ENCODE results near the gene OTOGL.

Gene OTOGL

GRCh38 chr12:80293347-80293746, 194.0 kb downstream of the OTOGL start:
- TF ChIP-seq FOXP2 (optimal IDR thresholded peaks at IDR 0.05; ENCODE audit: borderline replicate concordance, extremely low read depth, extremely low read length, insufficient read depth) (no peak), POLR2AphosphoS5 (IDR thresholded peaks at IDR 0.05; ENCODE audit: low read depth, low read length) (no peak)
- TF ChIP-seq, protein P1, sequence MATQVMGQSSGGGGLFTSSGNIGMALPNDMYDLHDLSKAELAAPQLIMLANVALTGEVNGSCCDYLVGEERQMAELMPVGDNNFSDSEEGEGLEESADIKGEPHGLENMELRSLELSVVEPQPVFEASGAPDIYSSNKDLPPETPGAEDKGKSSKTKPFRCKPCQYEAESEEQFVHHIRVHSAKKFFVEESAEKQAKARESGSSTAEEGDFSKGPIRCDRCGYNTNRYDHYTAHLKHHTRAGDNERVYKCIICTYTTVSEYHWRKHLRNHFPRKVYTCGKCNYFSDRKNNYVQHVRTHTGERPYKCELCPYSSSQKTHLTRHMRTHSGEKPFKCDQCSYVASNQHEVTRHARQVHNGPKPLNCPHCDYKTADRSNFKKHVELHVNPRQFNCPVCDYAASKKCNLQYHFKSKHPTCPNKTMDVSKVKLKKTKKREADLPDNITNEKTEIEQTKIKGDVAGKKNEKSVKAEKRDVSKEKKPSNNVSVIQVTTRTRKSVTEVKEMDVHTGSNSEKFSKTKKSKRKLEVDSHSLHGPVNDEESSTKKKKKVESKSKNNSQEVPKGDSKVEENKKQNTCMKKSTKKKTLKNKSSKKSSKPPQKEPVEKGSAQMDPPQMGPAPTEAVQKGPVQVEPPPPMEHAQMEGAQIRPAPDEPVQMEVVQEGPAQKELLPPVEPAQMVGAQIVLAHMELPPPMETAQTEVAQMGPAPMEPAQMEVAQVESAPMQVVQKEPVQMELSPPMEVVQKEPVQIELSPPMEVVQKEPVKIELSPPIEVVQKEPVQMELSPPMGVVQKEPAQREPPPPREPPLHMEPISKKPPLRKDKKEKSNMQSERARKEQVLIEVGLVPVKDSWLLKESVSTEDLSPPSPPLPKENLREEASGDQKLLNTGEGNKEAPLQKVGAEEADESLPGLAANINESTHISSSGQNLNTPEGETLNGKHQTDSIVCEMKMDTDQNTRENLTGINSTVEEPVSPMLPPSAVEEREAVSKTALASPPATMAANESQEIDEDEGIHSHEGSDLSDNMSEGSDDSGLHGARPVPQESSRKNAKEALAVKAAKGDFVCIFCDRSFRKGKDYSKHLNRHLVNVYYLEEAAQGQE (IDR thresholded peaks at IDR 0.05; ENCODE audit: insufficient read depth in 1 of 2, low read depth in 2 of 2, low read length in 2 of 2), result no peak

DNA sequence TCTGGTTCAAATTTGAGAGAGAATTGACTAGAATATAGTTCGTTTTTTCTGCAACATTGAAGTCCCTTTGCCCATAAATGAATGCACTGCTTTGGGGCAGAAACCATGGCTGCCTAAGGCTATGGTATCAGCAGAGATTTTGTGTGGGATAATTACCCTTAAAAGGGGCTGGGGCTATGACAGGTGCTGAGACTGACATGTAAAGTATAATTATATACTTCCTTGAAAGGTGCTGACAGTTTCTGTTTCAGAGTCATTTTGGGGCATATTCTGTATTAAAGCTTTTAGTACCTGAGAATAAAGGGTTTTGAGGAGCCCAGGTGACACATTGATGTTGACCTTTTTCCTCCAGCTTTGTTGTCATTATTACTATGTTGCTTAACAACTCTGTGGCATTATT, 194.4 kb downstream of the OTOGL start:
- TF ChIP-seq, protein P1 (IDR thresholded peaks at IDR 0.05; ENCODE audit: insufficient read depth in 1 of 2, low read depth in 2 of 2, low read length in 2 of 2), result no peak

- TF ChIP-seq SIN3A (IDR thresholded peaks at IDR 0.05; ENCODE audit: borderline replicate concordance, insufficient read depth, low read length) (no peak), FOXP2 (optimal IDR thresholded peaks at IDR 0.05; ENCODE audit: borderline replicate concordance, extremely low read depth, extremely low read length, insufficient read depth) (no peak), POLR2AphosphoS5 (IDR thresholded peaks at IDR 0.05; ENCODE audit: low read depth, low read length) (no peak), TAF1 (IDR thresholded peaks at IDR 0.05; ENCODE audit: borderline replicate concordance, insufficient read depth, low read length) (no peak)
- TF ChIP-seq, protein P1 (IDR thresholded peaks at IDR 0.05; ENCODE audit: insufficient read depth in 1 of 2, low read depth in 2 of 2, low read length in 2 of 2), result no peak
These were observed 199.9 kb downstream of the OTOGL start for GRCh38 chr12:80299219-80299618.

DNA sequence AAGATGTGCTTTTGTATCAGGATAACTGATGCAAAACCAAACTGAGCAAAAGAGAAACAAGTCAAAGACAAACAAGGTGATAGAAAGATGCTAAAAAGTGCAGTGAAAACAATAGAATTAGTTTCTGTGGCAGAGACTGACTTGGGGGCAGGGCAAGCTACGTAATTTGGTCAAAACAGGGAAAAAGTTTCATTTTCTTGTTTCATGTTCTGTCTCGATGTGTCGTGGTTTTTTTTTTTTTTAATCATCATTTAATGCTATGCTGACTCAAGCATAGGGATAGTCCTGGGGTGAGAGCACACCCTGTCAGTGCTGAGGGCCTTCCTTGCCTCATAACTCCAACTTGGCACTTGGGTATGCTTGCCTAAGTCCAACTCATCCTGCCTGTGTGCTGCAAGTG, 200.6 kb downstream of the OTOGL start:
- TF ChIP-seq POLR2AphosphoS5 (IDR thresholded peaks at IDR 0.05; ENCODE audit: low read depth, low read length), result no peak
- no peak for TF ChIP-seq SIN3A (IDR thresholded peaks at IDR 0.05; ENCODE audit: borderline replicate concordance, insufficient read depth, low read length)
- TF ChIP-seq, protein P1 (IDR thresholded peaks at IDR 0.05; ENCODE audit: insufficient read depth in 1 of 2, low read depth in 2 of 2, low read length in 2 of 2), result no peak
- TF ChIP-seq TAF1 (IDR thresholded peaks at IDR 0.05; ENCODE audit: borderline replicate concordance, insufficient read depth, low read length), result no peak
- TF ChIP-seq FOXP2 (optimal IDR thresholded peaks at IDR 0.05; ENCODE audit: borderline replicate concordance, extremely low read depth, extremely low read length, insufficient read depth), result no peak

DNA sequence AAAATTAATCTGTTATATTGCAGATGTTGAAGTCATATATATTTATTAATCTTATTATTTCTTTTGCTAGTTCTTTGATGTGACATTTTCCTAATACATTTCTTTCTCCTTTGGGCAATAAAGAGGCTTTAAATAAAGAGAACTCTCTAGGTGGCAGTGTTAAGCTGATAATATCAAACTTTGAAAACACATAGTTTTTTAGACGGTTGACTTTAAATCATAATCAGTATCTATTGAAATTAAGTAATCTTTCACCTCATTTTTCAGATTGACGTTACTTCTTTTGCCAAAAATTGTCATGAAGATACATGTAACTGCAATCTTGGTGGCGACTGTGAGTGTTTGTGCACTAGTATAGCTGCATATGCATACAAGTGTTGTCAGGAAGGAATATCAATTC, 213.9 kb downstream of the OTOGL start:
- TF ChIP-seq, protein P1 (IDR thresholded peaks at IDR 0.05; ENCODE audit: insufficient read depth in 1 of 2, low read depth in 2 of 2, low read length in 2 of 2), result no peak
- TF ChIP-seq POLR2AphosphoS5 (IDR thresholded peaks at IDR 0.05; ENCODE audit: low read depth, low read length) (no peak), TAF1 (IDR thresholded peaks at IDR 0.05; ENCODE audit: borderline replicate concordance, insufficient read depth, low read length) (no peak), FOXP2 (optimal IDR thresholded peaks at IDR 0.05; ENCODE audit: borderline replicate concordance, extremely low read depth, extremely low read length, insufficient read depth) (no peak)
